ENCODE measurements around the gene KRT38.

Gene KRT38

DNA sequence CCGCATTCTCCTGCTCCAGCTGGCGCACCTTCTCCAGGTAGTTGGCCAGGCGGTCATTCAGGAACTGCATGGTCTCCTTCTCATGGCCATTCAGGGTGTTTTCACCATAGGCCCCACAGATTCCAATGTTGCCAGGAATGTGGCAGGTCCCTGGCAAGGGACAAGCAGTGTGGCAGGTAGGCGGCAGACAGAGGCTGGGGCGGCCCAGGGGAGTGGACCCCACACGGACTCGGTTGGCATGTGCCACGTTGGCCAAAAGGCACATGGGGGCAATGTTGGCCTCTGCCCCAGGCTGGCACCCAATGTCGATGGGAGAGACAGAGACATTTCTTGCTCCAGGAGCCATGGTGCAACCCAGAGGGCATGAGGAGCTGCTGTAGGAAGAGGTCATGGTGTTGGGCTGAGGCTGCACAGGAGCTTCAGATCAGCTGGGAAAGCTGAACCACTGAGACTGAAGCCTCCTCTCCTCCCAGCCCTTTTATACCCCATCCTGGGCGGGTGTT lies at the start of gene KRT38:
Gene KRT38, minus strand, starts transcription at position 453 of the 503 bp plus-strand sequence. Its CDS starts 62 bp downstream, at position 391.
- no peak for DNase-seq (ENCODE audit: low spot score)

DNA sequence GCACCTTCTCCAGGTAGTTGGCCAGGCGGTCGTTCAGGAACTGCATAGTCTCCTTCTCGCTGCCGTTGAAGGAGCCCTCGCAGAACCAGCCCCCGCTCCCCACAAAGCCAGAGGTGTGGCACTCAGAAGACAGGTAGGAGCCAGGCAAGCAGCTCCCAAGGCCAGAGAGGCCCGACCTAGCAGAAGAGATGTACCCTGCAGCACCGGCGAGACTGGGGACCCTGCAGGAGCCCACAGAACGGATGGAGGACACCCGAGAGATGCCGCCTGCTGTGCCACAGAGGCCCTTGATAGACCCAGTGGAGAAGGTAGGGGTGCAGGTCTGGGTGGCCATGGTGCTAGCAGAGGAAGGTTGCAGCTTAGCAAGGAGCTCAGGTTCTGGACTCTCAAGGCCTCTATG lies 48.7 kb upstream of the KRT38 start, which contains the start of gene KRT36:
Gene KRT36, minus strand, starts transcription at position 380 of the 400 bp plus-strand sequence. Its CDS starts 46 bp downstream, at position 334.
- DNase-seq (ENCODE audit: low spot score) = no peak

DNA sequence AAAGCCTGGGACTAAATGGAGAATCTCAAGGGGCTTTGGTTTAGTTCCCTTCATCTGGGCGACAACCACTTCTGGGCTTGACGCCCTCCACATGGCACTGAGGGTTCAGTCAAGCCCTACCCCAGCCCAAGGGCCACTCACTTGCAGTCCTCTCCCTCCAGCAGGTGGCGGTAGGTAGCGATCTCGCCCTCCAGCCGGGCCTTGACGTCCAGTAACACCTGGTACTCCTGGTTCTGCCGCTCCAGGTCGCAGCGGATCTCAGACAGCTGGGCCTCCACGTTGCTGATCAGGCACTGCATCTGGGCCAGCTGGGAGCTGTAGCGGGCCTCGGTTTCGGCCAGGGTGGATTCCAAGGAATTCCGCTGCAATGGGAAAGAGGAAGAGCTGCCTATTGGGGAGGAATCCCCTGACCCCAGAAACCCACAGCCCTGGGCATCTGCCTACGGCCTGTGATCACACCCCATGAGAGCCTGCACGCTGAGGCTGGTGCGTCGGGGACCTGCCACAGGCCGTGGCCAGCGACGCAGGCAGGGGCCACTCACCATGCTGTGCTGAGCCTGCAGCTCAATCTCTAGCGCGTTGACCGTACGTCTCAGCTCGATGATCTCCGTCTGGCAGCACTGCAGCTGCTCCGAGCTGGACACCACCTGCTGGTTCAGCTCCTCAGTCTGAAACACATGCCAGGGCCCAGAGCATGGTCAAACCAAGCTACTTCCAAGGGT lies 46.2 kb upstream of the KRT38 start:
- DNase-seq (ENCODE audit: low spot score) = peak; percentile 82

DNA sequence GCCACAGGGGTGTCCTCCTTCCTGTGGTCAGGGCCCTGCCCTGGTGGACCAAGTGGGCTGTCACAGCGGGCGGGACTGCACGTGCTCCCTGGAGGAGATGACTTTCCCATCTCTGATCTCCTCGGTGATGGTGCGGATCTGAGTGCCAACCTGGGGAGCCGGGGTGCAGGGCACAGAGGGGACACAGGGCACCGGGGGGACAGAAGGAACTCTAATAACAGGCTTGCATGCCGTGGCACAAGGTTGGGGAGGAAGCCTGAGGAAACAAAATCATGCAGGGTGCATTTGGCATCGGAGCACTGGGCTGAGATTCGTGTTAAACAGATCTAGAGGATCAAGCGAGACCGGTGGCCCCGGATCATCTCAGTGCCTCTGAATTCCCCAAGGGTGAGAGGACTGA lies 45.5 kb upstream of the KRT38 start:
- no peak for DNase-seq (ENCODE audit: low spot score)

DNA sequence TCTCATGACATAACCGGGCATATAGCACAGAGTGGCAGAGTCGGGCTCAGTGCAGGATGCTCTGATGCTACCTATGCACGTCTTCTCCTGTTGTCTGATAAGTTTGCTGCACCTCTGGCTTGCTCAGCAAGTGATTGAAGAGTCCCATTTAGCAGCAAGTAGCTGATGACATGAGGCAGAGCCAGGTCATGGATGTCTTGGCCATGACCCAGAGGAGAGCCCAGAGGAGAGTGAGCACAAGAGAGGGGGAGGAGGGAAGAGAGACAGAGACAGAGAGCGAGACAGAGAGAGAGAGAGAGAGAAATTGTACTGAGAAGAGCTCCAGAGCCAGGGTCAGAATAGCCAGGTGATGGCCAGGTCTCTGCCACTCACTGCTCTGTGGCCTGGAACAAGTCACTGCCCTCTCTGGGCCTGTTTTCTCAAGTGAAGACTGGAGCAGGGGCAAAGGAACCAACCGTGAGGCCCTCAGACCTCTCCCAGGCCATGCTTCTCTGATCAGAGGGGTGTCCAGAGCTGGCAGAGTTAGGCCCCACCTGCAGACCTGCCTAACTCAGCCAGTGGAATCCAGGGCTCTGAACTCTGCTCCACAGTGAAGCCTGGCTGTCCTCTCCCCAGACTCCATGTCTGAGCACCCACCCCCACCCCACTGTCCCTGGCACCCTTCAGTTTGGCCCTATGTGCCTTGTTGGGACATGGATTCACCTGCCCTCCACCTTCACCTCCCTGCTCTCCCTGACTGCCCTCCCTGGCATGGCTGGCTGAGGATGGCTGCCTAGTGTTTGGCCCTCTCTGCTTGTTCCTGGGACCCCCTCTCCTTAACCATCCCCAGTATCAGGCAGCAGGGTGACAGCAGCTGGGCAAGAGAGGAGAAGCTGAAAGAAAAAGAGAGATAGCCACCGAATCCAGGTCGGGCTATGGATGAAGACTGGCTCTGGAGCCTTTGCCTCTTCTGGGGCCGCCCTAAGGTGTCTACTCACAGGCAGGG lies 44.4 kb upstream of the KRT38 start:
- no peak for DNase-seq (ENCODE audit: low spot score)

DNA sequence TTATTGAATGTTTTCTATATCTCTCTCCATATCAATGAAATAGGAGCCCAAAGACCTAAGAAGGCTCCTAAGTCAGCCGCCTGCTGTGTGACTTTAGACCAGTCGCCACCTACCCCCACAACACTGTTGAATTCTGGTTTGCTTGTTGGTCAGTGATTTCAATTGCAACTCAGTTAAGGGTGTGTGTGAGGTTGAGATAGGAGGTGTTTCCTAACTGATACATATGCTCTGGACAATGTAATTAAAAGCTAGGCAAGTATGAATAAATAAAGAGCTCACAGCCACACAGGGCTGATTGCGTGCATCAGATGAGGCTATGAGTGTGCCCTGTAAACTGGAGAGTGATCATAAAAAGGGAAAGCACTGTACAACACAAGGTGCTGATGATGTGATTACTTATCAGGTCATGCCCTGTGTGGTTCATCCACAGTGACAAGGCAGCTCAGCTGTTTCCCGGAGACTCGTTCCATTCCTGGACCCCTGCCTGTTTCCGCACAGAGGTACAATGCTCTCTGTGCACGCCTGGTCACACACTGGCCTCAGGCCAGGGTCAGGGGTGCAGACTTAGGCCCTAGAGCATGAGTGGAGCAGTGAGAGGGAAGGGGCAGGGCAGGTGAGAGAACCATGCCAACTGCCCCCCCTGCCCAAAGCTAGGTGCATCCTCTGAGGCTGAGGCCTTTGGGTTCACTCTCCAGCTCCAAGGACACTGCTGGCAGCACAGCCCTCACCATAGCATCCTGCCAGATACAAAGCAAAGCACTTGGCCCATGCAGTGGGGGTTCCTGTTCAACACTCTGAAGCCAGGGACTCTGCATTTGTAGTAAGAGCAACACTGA lies 43.4 kb upstream of the KRT38 start:
- no peak for DNase-seq (ENCODE audit: low spot score)

DNA sequence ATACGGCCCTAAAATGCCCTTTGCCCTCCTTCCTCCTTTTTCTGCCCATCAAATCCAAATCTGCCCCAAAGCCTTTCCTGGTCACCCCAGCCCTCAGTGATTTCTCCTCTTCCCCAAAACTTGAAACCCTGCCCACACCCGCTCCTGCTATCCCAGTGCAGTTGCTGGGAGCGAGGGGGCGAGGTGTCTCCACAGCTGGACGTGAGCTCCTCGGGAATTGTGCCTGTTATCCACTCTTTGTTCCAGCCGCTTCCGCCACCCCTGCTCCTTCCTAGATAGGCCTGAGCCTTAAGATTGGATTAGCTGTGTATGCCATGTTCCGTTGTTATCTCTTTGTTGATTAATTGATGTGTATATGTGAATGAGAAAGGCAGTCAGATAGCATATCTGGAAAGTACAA lies 42.7 kb upstream of the KRT38 start:
- no peak for DNase-seq (ENCODE audit: low spot score)

DNA sequence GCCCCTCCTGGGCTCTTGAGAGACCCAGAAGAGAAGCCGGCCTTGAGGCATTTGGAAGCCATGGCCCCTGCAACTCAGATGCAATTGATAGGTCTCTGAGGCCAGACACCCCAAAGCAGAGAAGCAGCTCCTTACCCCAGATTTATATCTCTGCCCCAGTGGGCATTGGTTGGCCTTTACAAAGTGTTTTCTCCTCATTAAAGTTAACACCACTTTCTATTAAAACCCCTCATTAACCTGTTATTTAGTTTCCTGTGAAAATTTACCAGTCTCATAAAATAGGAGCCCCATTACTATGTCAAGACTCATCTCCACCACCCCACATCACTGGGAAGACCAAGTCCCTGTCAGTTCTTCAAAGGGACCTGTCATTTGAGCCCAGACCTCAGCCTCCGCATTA lies 40.3 kb upstream of the KRT38 start, which contains the start of gene KRT35:
Gene KRT35, minus strand, starts transcription at position 116 of the 400 bp plus-strand sequence. Its CDS starts 54 bp downstream, at position 62.
- DNase-seq (ENCODE audit: low spot score) = no peak

DNA sequence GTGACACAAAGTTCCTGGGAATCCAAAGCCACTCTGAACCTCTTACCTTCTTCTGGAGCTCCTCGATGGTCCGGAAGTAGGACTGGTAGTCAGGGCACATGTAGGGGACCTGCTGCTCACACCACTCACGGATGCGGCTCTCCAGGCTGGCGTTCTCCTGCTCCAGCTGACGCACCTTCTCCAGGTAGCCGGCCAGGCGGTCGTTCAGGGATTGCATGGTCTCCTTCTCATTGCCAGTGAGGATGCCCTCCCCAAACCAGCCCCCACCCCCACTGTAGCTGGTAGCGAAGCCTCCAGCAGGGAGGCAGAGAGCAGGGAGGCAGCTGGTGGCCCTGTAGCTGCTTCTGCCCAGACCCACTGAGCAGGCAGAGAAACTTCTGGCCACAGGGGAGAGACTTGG lies 39.8 kb upstream of the KRT38 start:
- DNase-seq (ENCODE audit: low spot score) = no peak

DNA sequence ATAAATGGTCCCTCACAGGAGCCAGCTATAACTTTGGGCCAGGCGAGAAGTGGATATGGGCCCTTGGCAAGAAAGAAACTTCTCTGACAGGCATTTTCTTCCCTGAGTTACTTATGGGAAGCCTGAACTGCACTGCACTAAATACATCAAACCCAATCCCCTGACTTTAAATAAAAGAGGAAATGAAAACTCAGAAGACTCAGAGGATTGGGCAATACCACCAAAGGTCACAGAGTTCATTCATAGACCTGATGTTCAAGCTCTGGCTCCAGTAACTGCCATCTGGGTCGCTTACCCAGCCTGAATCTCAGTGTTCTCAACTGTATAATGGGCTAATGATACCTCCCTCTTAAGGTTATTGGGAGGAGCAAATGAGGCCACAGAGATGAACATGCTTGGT lies 39.4 kb upstream of the KRT38 start:
- no peak for DNase-seq (ENCODE audit: low spot score)

DNA sequence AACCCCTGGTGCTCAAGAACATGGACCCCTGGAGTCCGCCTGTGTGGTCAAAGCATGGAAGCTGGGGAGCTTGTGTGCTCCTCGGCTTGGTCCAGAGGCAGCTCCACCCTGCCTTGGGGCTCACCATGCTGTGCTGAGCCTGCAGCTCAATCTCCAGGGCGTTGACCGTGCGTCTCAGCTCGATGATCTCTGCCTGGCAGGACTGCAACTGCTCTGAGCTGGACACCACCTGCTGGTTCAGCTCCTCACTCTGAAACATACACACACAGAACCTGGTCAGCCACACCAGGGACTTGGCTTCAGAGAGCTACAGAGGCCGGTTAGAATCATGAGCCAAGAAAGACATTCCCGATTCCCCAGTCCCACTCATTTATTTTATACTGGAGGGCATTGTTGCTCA lies 37.5 kb upstream of the KRT38 start:
- DNase-seq (ENCODE audit: low spot score) = no peak

DNA sequence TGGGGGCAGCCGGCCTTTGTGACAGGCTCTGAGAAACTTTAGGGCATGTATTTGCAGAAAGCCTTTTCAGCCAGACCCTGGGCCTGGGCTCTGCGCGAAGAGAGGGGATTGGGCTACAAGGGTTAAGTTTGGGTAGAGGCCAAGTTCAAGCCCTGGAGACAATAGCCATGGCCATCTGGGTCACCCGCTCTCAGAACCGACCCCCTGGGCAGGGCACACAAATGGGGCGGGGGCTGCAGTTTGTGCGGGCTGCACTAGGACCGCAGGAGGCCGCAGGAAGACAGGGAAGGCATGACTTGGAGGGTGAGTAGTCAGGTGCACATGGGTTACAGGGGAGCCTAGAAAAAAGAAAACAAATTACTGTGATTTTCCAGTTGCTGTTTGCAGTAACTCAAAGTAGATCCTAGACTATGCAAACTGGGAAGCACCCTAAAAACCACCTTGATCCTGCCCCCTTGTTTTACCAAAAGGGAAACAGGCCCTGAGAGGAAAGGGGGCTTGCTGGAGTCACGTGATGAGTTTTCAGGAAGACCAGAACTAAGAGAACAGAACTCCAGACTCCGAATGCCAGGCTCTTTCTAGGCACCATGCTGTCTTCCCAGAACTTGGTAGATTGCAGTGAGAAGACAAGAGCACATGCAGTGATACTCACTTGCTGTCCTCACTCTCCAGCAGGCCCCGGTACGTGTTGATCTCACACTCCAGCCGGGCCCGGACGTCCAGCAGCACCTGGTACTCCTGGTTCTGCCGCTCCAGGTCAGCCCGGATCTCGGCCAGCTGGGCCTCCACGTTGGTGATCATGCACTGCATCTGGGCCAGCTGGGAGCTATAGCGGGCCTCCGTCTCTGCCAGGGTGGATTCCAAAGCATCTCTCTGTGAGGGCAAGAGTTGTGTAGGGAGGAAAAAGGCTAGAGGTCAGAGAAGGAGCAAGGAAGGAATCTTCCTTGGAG lies 36.4 kb upstream of the KRT38 start:
- no peak for DNase-seq (ENCODE audit: low spot score)

DNA sequence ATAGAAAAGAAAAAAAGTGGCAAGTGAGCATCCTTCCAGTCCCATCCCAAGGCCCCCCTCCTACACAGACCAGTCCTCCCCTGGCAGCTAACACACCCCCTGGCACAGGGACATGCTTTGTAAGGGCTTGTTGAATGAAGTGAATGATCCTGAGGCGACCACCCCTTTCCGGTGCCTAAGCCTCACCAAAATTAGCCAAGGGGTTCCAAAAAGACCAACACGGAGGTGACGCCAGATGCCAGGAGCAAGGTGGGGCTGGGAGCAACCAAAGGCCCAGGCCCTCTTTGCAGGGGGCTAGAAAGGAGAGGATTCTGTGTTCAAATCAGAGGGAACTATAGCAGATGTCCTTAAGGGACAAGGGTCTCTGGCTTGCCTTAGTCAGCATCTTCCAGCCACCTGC lies 34.6 kb upstream of the KRT38 start:
- DNase-seq (ENCODE audit: low spot score) = no peak

DNA sequence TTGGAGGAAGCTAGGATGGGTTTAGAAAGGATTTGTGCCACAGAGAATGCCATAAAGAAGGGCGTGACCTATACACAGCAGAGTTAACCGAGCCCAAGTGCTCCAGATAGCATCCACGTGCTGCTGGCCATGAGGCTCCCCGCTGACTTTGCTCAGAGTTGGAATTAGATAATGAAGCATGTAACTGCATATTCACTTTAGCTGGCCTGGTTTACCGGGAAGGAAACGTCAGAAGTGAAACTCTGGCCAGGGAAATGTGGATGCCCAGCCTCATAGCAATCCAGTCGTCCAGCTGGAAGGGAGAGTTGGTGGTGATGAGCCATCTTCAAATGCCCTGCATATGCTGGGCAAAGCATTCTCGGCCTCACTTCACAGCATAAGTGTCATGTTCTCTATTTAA lies 34.1 kb upstream of the KRT38 start:
- no peak for DNase-seq (ENCODE audit: low spot score)

DNA sequence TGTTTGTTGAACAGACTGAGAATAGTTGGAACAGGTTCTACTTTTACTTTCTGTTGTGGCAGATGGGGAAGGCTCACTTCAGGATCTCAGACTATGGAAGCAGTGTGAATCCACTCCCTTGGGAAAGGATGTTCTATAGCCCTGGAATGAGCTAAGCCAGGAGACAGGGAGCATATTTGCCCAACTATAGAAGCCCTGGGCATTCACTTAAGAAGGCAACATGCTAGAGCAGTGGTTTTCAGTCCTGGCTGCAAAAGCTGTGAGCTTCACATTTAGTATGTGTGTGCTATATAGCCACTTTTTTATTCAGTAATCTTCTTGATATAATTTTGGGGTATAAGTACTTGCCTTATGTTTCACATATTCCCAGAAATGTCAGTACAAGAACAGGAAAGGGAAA lies 27.6 kb upstream of the KRT38 start:
- DNase-seq (ENCODE audit: low spot score) = no peak

DNA sequence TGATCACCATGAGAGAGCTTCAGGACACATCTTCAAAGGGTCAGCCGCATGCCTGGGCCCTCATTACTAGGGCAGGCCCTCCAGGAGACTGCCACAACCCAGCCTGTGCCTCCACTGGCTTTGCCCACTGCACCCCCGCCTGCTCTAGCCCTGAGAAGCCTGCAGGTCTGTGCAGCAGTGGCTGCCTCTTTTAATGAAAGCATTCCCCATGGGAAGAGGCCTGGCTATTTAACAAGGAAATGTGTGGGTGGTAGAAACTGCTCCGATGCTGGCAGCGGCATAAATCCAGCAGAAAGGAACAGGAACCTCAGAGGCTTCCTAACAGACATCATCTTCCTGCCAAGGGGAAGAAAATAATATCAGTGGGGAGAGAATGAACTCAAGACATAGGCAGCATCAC lies 26.8 kb upstream of the KRT38 start:
- DNase-seq (ENCODE audit: low spot score) = no peak

DNA sequence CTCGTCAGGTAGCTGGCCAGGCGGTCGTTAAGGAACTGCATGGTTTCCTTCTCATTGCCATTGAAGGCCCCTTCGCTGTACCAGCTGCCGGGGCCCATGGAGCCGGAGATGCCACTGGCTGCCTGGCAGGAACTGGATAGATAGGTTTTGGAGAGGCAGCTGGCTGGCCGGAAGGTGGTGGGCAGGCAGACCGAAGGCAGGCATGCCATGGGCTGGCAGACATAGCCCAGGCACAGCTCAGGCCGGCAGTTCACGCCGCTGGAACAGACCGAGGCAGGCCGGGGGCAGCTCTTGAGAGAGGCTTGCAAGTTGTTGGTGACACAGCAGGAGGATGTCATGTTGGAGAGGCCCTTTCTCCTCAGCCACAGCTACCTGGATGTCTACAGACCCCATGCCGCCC lies 26.2 kb upstream of the KRT38 start, which contains the start of gene KRT32:
Gene KRT32, minus strand, starts transcription at position 399 of the 400 bp plus-strand sequence. Its CDS starts 61 bp downstream, at position 338.
- DNase-seq (ENCODE audit: low spot score) = no peak

DNA sequence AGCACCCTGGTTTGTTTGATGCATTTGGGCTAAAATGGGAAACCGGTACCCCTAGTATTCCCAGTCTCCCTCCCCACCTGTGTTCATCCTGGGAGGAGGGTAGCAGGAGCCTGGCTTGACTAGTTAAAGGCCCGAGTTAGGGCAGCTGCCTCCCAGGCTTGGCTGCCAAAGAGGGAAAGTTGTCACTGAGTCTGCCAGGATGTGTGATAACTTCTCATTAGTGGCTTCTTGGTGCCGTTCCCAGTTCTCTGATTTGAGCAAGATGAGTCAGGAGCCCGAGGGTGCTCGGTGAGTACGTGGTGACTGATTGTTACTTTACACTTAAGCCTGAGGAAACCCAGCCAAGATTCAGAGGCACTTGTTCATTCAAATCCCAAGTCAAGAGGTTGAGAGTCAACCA lies 23.9 kb upstream of the KRT38 start:
- no peak for DNase-seq (ENCODE audit: low spot score)

DNA sequence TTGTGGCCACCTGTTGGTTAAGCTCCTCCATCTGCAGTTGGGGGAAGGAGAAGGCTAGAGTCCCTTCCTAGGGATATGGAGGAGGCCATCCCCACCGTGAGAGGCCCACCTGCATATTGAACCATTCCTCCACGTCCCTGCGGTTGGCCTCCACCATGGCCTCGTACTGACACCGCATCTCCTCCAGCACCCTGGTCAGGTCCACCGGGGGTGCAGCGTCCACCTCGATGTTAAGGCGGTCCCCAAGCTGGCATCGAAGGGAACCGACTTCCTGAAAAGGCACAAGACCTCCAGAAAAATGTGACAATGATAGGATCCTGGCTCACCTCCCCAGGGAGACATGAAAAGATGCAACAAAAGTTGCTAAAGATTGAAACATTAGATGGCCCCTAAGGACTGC lies 23.4 kb upstream of the KRT38 start:
- no peak for DNase-seq (ENCODE audit: low spot score)

DNA sequence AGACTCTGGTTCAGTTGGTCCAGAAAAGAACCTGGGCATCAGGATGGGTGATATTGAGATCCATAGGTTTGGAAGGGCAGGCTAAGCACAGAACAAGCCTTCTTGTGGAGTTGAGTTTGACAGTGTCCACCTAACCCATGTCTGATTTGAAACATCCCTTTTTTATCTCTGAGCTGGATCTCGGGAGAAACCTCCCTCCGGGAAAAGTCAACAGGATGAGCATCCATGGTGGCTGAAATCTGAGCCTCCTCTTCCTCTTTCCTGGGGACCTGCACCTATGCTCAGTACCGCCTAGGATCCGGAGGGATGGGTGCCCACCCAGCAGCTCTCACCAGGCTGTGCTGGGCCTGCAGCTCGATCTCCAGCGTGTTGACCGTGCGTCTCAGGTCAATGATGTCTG lies 23.0 kb upstream of the KRT38 start:
- DNase-seq (ENCODE audit: low spot score) = no peak

DNA sequence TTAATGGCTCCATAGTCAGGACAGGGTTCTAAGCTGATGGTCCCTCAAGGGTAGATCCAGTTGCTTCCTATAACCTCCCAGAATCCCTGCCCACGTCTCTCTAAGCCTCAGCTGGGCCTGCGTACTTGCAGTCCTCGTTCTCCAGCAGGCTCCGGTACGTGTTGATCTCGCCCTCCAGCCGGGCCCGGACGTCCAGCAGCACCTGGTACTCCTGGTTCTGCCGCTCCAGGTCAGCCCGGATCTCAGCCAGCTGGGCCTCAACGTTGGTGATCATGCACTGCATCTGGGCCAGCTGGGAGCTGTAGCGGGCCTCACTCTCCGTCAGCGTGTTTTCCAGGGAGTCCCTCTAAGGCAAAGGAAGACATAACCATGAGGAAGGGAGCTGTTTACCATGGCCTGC lies 21.9 kb upstream of the KRT38 start:
- no peak for DNase-seq (ENCODE audit: low spot score)
